Uterus (tissue), 4 donors: Measurements from ENCODE around the gene ESRRA. TPM values are rescaled to one million over a fixed set of nuclear protein-coding genes. Genes with fewer than 3 reads are reported as not detected.

Experiments
- DNase-seq, 2 donors: peaks; one replicate each; pipeline ENCODE4 v3.0.0-alpha.2; 2019 to 2020
- H3K27ac ChIP-seq, 2 donors: fragments of 200-600 bp; sonication (generic); 1 replicate in 1 of 2; 2 replicates in 1 of 2; pipeline ENCODE4 v1.5.1; 2016 to 2018
- H3K27me3 ChIP-seq, 2 donors: fragments of 200-600 bp; sonication (generic); one replicate each; pipeline ENCODE4 v1.5.1; 2018 to 2019; ENCODE audit warnings: control low read depth in 1 of 2
- H3K36me3 ChIP-seq, 2 donors: fragments of 200-600 bp; sonication (generic); one replicate each; pipeline ENCODE4 v1.5.1; 2019; ENCODE audit warnings: control low read depth in 1 of 2
- H3K4me1 ChIP-seq, 2 donors: fragments of 200-600 bp; sonication (generic); one replicate each; pipeline ENCODE4 v1.5.1; 2018 to 2019; ENCODE audit warnings: control low read depth in 1 of 2
- H3K4me3 ChIP-seq, 2 donors: fragments of 200-600 bp; sonication (generic); 1 replicate in 1 of 2; 2 replicates in 1 of 2; pipeline ENCODE4 v1.5.1; 2018 to 2019; ENCODE audit warnings: mild to moderate bottlenecking in 1 of 2
- H3K9me3 ChIP-seq, 2 donors: fragments of 200-600 bp; sonication (generic); one replicate each; pipeline ENCODE4 v1.5.1; 2019; ENCODE audit warnings: control low read depth in 1 of 2
- POLR2A ChIP-seq, 2 donors: fragments of 450-650 bp; IDR thresholded peaks; one replicate each; pipeline ENCODE4 v1.6.1; 2016; ENCODE audit warnings: antibody characterized with exemption in 2 of 2, mild to moderate bottlenecking in 1 of 2, moderate library complexity in 1 of 2
- intact Hi-C: fragments of 100-400 bp; cut with DNase I; formaldehyde crosslinking; loops from one replicate; pipeline ENCODE4 v1.15.1; 2023; ENCODE audit warnings: low total_unique reads
- total RNA-seq, 4 donors: library from RNA; depleted of rRNA in 3 of 4; stranded (reverse); fragments of >200 nt in 3 of 4; gene quantifications; one replicate each; pipeline versions ENCODE4 v1.1.0 to v1.2.4, GENCODE V29; 2014 to 2023
- TF ChIP-seq, protein P1 (sequence below), 4 experiments: fragments of 200-600 bp in 2 of 4; fragments of 450-650 bp in 2 of 4; sonication (generic) in 2 of 4; IDR thresholded peaks; one replicate each; pipeline ENCODE4 v1.5.1; 2016 to 2019; ENCODE audit warnings: antibody characterized with exemption in 4 of 4, mild to moderate bottlenecking in 2 of 4, moderate library complexity in 1 of 4
- donor health status: DM: yes; HTN: yes; CAD: no.

ESRRA gene
- total RNA-seq, 4 donors from 2014 or later, result 12.1 to 49.2 (median 17.5) TPM

DNA sequence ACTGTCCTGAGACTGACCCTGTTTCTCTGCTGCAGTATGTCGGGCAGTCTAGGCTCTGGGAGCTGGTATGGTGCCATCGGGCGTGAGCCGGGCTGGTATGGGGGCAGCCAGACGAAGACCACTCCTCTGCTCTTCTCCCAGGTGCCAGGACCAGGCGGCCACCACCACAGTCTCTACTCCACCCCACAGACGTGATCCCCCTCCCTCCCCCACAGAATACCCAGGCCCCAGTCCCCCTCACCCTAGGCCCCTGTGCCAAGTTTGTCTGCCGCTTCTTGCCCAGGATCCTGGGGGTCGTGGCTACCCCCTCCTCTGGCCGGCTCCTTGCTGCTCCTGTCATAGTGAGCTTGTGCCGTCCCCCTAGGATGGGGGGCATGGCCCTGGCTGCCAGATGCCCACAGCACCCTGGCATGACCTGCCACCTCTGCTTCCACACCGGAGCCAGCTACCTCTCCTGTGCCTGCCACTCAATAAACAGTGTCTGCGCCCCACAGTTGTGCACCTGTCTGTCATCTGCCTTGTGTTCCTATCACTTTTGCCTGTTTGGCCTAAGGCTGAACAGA lies 16.2 kb upstream of the ESRRA start:
- intact Hi-C loops, result no loop called here
- no peak overlapping the region for H3K27ac ChIP-seq
- TF ChIP-seq, protein P1, sequence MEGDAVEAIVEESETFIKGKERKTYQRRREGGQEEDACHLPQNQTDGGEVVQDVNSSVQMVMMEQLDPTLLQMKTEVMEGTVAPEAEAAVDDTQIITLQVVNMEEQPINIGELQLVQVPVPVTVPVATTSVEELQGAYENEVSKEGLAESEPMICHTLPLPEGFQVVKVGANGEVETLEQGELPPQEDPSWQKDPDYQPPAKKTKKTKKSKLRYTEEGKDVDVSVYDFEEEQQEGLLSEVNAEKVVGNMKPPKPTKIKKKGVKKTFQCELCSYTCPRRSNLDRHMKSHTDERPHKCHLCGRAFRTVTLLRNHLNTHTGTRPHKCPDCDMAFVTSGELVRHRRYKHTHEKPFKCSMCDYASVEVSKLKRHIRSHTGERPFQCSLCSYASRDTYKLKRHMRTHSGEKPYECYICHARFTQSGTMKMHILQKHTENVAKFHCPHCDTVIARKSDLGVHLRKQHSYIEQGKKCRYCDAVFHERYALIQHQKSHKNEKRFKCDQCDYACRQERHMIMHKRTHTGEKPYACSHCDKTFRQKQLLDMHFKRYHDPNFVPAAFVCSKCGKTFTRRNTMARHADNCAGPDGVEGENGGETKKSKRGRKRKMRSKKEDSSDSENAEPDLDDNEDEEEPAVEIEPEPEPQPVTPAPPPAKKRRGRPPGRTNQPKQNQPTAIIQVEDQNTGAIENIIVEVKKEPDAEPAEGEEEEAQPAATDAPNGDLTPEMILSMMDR (IDR thresholded peaks at IDR 0.05), result no peak
- no peak for TF ChIP-seq POLR2A (IDR thresholded peaks at IDR 0.05)
- peaks cover 5 to 8% of the 10 kb centered on the region in 2 donors for H3K27me3 ChIP-seq
- DNase-seq, result no peak
- no peaks in the 10 kb centered on the region for H3K9me3 ChIP-seq
- H3K4me1 ChIP-seq, result peaks cover 0 to 22% of the 10 kb centered on the region in 2 donors
- H3K4me3 ChIP-seq, result no peak overlapping the region
- no peaks in the 10 kb centered on the region for H3K36me3 ChIP-seq

DNA sequence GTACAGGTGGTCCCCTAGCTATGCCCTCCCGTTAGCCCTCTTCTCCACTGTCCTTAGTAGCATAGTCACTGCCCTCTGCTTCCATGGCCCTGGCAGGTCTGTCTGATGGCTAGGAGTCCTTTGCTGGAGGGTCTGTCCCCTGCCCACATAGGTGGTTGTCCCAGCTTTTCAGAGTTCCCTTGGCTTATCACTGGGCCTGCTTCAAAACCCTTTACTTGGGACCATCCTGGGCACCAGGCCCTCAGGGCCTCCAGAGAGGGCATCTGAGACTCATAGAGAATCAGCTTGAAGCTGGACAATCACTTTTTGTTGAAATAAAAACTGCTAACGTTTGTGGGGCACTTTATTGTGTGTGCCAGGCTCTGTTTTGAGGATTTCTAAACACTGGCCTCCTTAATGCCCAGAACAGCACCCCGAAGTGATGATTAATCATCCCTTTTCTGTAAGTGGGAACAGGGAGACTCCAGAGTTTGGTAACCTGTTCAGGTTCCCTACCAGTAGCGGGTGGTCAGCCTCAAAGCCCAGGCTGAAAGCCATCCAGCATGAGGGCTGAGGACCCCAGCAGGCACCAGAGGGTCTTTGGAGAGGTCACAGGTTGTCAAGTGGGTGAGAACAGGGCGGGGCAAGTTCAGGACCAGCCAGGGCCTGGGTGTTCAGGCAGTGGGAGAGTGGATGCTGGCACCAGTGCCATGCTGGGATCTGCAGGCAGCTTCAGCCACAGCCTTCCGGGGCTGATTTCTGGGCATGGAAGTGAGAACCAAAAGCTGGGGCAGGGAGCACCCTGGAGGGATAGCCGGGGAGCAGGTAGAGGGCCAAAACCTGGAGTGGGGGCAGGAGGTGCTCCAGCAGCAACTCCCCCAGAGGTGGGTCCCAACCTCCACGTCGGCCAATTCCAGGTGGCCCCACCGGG lies 14.7 kb upstream of the ESRRA start:
- intact Hi-C loops, result no loop called here
- H3K27me3 ChIP-seq, result peaks cover 5 to 8% of the 10 kb centered on the region in 2 donors

DNA sequence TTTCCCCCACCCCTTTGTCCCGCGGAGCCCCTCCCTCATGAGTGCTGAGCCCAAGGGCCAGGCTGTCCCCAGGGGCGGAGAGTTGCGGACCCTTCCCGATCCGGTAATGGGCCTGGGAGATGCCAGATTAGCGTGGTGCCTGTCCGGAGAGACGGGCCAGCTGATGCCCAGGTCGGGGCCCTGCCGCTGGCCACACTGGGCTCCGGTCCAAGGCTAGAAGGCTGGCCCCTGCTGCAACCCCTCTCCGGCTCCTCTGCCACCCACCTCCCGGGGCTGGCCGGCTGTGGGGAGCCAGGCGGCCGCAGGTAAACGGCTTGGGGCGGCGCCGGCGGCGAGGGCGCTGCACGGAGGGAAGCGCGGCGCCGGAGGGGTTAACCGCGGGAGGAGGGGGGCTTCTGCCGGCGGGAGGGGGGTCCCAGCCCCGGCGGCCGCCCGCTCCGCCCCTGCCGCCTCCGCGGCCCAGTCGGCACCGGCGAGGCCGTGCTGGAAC lies 14.0 kb upstream of the ESRRA start, which contains the start of gene KCNK4:
KCNK4 (plus strand) TSS at position 41 of the 490 bp plus-strand sequence. CDS start 1,717 bp downstream, outside the sequence.
- TF ChIP-seq POLR2A (IDR thresholded peaks at IDR 0.05), result no peak
- TF ChIP-seq, protein P1 (IDR thresholded peaks at IDR 0.05), result no peak
- H3K36me3 ChIP-seq, result no peaks in the 10 kb centered on the region
- no peak for DNase-seq
- intact Hi-C loops, result no loop called here
- H3K9me3 ChIP-seq, result no peaks in the 10 kb centered on the region
- H3K4me1 ChIP-seq, result peaks cover 0 to 17% of the 10 kb centered on the region in 2 donors
- H3K4me3 ChIP-seq, result no peak within 1 kb of the TSS
- no peak within 1 kb of the TSS for H3K27ac ChIP-seq
- peaks cover 5 to 11% of the 10 kb centered on the region in 2 donors for H3K27me3 ChIP-seq

More for the DNA sequence above, 14.7 kb upstream of the ESRRA start:
- Histone ChIP-seq H3K36me3 (no peaks in the 10 kb centered on the region), H3K4me1 (peaks cover 0 to 22% of the 10 kb centered on the region in 2 donors), H3K27ac (no peak overlapping the region), H3K4me3 (no peak overlapping the region), H3K9me3 (no peaks in the 10 kb centered on the region)
- no peak for DNase-seq
- no peak for TF ChIP-seq POLR2A (IDR thresholded peaks at IDR 0.05)
- TF ChIP-seq, protein P1 (IDR thresholded peaks at IDR 0.05), result no peak

DNA sequence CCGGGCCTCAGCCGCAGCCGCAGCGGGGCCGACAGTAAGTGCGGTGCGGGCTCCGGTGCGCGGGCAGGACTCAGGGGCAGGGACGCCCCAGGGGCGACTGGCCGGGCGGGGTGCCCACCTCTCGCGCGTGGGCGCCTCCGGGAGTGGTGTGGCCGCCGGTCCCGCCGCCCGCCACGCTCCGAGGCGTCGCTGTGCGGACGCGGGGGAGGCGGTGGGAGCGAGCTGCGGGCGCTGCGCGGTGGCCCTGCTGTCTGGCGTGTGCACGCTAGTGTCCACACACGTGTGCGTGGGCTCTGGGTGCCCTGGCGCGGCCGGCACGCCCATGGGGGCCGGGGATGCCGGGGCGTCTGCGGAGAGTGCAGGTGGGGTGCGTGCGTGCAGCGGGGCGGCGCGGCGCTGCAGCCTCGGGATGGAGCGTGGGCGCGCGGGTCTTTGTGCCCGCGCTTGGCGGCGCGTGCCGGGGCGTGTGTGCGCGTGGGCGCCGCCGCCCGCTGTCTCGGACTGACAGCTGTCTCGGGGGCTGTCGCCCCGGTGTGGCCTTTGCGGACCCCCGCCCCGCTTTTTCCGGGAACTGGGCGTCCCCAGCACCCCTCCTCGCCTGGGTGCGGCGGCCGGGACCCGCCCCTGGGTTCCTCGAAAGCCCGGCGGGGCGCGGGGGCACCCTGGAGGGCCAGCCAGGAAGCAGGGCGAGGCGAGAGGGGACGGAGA lies 13.4 kb upstream of the ESRRA start:
- no peak overlapping the region for H3K27ac ChIP-seq
- no peak overlapping the region for H3K4me3 ChIP-seq
- peaks cover 0 to 14% of the 10 kb centered on the region in 2 donors for H3K4me1 ChIP-seq
- TF ChIP-seq, protein P1 (IDR thresholded peaks at IDR 0.05), result no peak
- no peak for TF ChIP-seq POLR2A (IDR thresholded peaks at IDR 0.05)
- intact Hi-C loops, result no loop called here
- no peaks in the 10 kb centered on the region for H3K36me3 ChIP-seq
- no peaks in the 10 kb centered on the region for H3K9me3 ChIP-seq
- H3K27me3 ChIP-seq, result peaks cover 5 to 14% of the 10 kb centered on the region in 2 donors
- DNase-seq, result no peak
